ENCODE results near the gene ECM1. TPM values are rescaled to one million over a fixed set of nuclear protein-coding genes. Genes with fewer than 3 reads are reported as not detected.

Gene ECM1
- total and polyA plus RNA-seq, 2 experiments from 2014 or later: 0.74 to 1.1 TPM

GRCh38 chr1:150514913-150515327 is 7.0 kb downstream of the ECM1 start:
- ATAC-seq: peak; percentile 17; the same call in 2 of the 3 replicates

More at GRCh38 chr1:150514913-150515327, 7.0 kb downstream of the ECM1 start:
- Mint-ChIP-seq H3K27me3 (ENCODE audit: insufficient read depth, low read depth, poor library complexity) (peaks cover 24% of the 10 kb centered on the region), H3K27ac (peak overlapping the region; percentile 91), H3K36me3 (ENCODE audit: low read depth) (peaks cover 6% of the 10 kb centered on the region; the same call in 1 of the 3 replicates), H3K4me3 (peak overlapping the region; percentile 91), H3K4me1 (peaks cover 8% of the 10 kb centered on the region), H3K9me3 (no peaks in the 10 kb centered on the region; the same call in 2 of the 3 replicates)
- Histone ChIP-seq H3K4me3 (peak overlapping the region; percentile 81), H3K27ac (ENCODE audit: low read depth) (peak overlapping the region; percentile 46; the same call in 1 of the 2 replicates), H3K4me1 (ENCODE audit: insufficient read depth) (peaks cover 7% of the 10 kb centered on the region; the same call in 1 of the 2 replicates), H3F3A (replicated peaks; ENCODE audit: low read depth) (0 out of 2 replicates have a peak, but pooled peaks cover 17% of the 10 kb centered on the region), H2AFZ (peak overlapping the region; percentile 91), H3K4me2 (peak overlapping the region; percentile 84), H3K9me2 (ENCODE audit: insufficient read depth) (no peaks in the 10 kb centered on the region), H4K20me1 (replicated peaks; ENCODE audit: insufficient read depth) (no peaks in the 10 kb centered on the region), H3K36me3 (ENCODE audit: insufficient read depth) (no peaks in the 10 kb centered on the region), H3K27me3 (ENCODE audit: insufficient read depth) (no peaks in the 10 kb centered on the region), H3K79me2 (replicated peaks; ENCODE audit: insufficient read depth) (no peaks in the 10 kb centered on the region)
- DNase-seq (ENCODE audit: low spot score): peak; percentile 72
- TF ChIP-seq CREB1 (CRISPR knock-in tag; IDR thresholded peaks at IDR 0.05; ENCODE audit: low read depth): no peak
- no peak for TF ChIP-seq NANOG (IDR thresholded peaks at IDR 0.05; ENCODE audit: borderline replicate concordance)
- no peak for TF ChIP-seq POLR2AphosphoS5 (IDR thresholded peaks at IDR 0.05; ENCODE audit: low read depth)
- no peak for TF ChIP-seq REST (IDR thresholded peaks at IDR 0.05; ENCODE audit: unreplicated experiment)
- no peak for TF ChIP-seq ZNF331 (CRISPR knock-in tag; IDR thresholded peaks at IDR 0.05; ENCODE audit: low read depth)
- no peak for TF ChIP-seq EZH2 (IDR thresholded peaks at IDR 0.05; ENCODE audit: low read depth, unreplicated experiment)
- TF ChIP-seq ZNF462 (CRISPR knock-in tag; IDR thresholded peaks at IDR 0.05): no peak
- TF ChIP-seq JUNB (IDR thresholded peaks at IDR 0.05; ENCODE audit: unreplicated experiment): no peak
- TF ChIP-seq ZNF114 (CRISPR knock-in tag; IDR thresholded peaks at IDR 0.05): no peak
